HG02798 (cell line): ENCODE results near the gene KLHL24.
A peak's percentile ranks its signal among the peaks of the same experiment; 100 is the strongest.
"Not testable (repeated sequence)": the region's sequence is repeated elsewhere in the genome, so short reads cannot be mapped to it uniquely, and the experiment has no call there.

Experiments used
- ATAC-seq: cut with Tn5 transposase; IDR thresholded peaks from one replicate; pipeline ENCODE4 v1.9.1; 2021; ENCODE audit warnings: mild to moderate bottlenecking; ENCODE audit not compliant: unreplicated experiment, poor library complexity

The KLHL24 gene

DNA sequence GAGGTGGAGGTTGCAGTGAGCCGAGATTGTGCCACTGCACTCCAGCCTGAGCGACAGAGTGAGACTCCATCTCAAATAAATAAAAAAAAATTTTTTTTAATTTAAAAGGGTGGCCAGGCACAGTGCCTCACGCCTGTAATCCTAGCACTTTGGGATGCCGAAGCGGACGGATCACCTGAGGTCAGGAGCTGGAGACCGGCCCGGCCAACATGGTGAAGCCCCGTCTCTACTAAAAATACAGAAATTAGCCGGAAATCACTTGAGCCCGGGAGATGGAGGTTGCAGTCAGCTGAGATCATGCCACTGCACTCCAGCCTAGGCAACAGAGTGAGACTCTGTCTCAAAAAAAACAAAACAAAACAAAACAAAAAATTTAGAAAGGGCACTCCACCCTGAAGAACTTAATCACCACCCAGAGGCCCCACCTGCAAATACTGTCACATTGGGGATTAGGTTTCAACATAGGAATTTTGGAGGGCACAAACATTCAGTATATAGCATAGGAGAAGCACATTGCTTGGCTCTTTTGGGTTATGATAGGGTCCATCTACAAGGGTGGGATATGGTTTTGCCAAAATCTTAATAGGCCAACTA, 55.1 kb downstream of the KLHL24 start:
- no peak for ATAC-seq

DNA sequence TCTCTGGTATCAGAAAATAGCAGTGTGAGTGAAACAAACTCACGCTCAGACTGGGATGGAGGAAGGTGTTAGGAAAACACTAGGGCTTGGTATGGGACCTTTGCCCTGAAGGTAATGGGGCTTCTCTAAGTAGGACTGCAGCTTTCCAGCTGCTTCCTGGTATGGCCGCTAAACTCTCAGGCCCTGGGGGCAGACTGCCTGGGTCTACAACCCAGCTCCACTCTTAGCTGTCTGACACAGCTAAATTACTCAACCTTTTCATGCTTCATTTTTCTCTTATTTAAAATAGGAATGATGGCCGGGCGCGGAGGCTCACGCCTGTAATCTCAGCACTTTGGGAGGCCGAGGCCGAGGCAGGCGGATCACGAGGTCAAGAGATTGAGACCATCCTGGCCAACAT, 57.0 kb downstream of the KLHL24 start:
- ATAC-seq, result no peak

DNA sequence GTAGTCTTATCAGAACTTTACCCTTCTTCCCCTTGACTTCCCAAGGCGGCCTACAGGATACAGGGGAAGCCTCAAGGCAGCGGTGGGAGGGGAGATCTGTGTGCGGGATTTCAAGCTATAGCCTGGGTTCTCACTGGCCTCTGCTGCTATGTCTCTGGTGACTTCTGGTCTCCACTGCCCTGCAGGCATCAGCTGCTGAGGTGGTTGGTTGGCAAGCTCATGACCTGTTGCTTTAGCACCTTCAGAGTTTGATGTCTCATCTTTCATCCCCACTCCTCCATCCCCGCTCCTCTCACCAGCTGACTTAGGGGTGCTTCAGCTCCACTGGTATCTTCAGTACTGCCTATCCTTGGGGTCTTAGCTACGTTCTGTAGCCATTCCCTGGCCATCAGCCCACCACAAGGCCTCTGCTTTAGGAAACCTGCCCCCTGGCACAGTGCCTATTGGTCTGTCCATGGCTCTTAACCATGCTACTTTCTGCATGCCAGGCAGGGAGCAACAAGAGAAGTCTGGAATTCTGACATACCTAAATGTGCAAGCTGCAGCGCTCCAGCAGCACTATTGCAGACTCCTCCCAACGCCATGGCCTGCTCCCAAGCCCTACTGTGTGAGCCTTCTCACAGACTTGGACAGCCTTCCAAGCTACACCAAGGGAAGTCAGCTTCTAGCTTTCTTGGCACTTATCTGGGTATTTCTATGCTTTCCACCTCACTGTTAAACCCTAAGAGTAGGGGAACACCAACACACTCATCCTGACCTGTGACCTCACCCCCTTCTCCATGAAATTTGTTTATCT, 60.3 kb downstream of the KLHL24 start:
- no peak for ATAC-seq

DNA sequence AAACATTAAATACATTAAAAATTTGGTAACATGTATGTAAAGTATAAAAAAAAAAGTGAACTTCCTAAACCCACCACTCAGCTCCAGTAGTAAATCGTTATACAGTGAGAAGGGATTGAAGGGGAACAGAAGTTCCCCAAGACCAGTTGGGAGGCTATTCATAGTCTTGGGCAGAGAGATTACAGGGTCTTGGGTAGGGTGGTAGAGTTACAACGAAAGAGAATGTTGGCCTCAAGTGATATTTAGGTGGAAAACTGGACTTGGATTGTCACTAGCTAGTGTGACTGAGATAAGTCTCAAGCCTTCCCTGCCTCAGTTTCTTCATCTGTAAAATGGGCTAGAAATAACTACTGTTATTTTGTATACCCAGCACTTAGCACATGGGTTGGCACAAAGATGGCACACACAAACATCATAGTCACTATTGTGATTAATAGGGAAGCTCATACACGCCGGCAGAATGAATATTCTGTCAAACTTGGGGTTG, 61.7 kb downstream of the KLHL24 start:
- no peak for ATAC-seq

DNA sequence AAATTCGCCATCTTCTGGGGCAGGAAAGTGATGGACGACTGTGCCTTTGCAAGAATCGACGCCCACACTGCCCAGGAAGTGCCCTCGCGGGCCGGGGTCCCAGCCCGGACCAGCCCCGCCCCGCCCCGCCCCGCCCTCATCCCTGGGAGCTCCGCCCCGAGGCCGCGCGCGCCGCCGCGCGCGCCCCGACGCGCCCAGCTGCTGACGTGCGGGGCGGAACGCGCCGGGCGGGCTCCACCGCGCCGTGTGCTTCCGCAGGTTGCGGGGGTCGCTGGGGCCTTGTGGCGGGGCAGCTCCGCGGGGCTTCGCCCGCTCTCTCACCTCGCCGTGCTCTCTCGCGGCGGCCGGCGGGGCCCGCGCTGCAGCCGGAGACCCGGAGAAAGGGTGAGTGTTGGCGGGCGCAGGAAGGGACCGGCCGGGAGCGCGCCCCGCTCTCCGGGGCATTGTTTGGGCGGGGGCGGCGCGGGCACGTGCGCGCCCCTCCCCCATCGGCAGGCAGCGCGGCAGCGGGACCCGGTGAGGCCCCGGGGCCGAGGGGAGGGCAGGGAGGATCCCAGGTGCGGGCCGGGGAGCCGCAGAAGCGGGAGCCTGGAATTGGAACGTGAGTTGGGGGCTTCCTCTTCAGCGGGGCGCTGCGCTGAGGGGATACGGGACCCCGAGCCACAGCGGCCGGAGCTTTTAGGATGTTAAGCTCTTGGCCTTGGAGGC, 62.3 kb downstream of the KLHL24 start, which contains the start of gene YEATS2:
Gene YEATS2 (plus strand): TSS at position 188 of the 708 bp plus-strand sequence. CDS start 17,366 bp downstream, outside the sequence.
- ATAC-seq, result peak; percentile 87

DNA sequence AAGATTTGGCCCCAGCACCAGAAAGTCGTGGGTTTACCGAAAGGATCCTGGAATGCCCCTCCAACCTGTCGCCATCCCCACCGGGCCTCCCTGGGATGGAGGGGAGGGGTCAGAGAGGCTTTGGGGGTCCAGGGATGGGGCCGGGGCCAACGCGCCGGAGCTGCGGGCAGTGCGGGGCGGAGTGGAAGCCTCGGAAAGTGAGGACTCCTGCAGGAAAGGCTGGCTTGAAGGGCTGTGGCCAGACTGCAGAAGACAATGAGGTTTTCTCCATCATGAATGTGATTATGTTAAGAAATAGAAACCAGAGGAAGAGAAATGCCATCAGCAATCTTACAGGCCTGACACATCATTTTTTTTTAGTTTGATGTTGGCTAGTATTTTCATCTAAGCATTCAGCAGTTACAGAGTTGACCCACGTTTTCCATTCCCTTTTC, 62.9 kb downstream of the KLHL24 start:
- ATAC-seq, result peak; percentile 17

DNA sequence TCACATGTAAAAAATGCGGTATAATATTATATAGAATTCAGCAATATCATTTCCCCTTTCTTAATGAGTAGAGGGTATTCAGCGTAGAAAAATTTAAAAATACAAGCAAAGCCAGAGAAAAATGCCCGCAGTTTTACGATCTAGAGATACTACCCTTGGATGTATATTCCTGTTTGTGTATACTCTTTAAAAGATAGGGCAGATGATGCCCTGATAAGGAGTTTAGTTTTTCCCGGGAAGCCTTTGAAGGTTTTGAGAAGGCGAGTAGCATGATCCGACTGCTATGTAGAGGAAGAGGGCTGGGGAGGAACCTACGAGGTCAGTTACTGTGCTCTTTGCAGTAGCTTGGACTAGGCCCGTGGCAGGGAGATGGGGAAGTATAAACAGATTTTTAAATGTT, 63.3 kb downstream of the KLHL24 start:
- no peak for ATAC-seq

DNA sequence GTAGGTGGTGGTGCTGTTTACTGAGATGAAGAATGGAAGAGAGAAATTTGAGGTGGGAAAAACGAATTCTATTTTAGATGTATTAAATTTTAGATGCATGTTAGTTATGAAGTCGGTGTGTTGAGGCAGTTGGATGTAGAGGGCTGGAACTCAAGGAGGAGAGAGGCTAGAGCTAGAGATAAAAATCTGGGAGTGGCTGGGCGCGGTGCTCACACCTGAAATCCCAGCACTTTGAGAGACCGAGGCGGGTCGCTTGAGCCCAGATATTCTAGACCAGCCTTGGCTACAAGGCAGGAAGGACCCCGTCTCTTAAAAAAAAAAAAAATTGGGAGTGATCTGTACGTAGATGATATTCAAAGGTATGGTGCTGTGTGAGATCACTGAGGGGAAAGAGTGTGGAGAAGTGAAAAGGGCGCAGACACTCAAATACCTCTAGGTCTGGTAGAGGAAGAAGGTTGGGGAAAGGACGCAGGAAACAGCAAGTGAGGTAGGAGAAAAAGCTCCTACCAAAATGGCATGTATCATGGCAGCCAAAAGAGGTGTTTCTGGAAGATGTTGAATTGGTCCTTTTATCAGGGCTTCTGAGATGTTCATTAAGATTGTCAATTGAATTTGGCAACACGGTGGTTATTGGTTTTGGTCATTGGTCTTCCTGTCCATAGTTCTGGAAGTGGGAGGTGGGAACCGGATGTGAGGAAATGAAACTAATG, 64.0 kb downstream of the KLHL24 start:
- no peak for ATAC-seq

DNA sequence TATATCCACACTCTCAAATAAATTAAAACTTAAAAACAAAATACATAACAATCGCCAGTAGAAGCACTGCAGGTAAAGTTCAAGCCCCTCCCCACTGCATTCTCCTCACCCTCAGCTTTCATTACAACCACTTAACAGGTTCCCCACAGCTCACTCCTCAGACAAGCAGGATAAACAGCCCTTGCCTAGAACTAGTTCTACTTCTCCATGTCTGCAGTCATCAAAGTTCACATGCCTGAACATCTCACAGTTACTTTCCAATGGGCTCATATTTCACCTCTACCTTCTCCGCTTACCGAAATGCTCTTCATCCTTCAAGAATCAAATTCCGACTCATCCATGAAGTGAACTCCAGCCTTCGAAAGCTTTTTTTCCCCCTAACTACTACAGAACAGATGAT, 66.3 kb downstream of the KLHL24 start:
- ATAC-seq, result no peak

DNA sequence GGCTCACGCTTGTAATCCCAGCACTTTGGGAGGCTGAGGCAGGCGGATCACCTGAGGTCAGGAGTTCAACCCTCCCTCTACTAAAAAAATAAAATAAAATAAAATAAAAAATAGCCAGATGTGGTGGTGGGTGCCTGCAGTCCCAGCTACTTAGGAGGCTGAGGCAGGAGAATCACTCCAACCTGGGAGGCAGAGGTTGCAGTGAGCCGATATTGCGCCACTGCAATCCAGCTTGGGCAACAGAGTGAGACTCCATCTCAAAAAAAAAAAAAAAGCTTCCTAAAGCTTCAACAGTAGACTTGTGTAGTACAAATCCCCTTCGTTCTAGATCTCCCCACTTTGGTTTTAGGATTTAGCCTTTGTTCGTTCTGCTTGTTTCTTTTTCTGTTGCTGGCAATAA, 68.5 kb downstream of the KLHL24 start:
- ATAC-seq, result not testable (repeated sequence)

DNA sequence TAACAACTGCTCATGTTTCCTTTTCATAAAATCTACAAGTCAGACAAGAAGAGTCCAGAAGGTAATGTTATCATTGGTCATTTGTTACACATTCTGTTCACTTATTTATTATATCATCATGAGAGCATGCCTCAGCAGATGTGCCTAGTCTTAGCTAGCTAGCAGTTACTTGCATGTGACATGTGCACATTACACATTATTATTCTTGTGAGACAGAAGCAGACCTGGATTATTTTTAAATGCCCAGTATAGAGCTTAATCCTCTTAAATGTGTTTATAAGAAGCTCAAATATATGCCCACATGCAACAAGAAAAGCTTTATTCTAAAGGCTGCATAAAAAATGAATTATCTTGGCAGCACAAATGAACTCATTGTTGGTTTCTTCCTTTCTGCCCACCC, 74.8 kb downstream of the KLHL24 start:
- no peak for ATAC-seq

DNA sequence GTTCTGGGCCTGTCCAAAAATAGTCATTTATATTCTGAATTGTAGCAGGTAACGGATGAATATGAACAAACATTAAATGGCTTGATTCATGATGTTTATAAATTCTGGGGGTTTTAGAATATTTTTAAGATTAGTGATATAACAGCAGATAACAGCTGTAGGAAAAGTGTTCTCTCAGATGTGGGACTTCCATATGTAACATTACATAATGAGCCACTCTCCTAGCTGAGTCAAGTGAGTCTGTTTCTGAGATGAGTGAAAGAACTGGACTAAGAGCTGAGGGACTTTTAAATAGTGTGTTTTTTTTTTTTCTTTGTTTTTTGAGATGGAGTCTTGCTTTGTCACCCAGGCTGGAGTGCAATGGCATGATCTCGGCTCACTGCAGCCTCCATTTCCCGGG, 76.1 kb downstream of the KLHL24 start:
- no peak for ATAC-seq

DNA sequence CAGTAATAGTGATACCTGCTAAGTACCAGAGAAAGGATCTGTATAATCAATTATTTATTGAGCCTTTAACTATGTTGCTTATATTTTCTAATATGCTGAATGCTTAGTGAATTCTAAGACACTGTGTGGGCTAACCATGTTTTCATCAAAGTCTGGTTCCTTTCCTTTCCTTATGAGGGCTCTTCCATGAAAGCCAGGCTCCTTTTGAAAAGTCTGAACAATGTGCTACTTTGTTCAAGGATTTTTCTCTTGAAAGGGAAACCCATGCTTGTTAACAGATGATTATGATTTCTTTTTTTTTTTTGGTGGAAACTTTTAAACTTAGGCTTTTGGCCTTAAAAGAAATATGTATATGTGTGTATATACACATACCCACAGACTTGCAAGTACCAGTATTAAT, 79.2 kb downstream of the KLHL24 start:
- ATAC-seq, result no peak

DNA sequence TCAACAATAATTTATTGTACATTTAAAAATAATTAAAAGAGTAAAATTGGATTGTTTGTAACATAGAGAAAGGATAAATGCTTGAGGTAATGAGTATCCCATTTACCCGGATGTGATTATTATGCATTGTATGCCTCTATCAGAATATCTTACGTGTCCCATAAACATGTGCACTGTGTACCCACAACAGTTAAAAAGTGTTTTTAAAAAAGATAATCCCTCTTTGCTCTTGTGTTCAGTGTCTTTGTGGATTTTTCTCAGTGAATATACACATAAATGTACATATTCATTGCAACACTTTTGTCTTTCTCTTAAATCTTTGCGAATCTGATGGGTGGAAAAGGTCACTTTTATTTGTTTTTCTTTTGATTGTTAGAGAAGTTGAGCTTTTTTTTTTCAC, 82.6 kb downstream of the KLHL24 start:
- ATAC-seq, result no peak

DNA sequence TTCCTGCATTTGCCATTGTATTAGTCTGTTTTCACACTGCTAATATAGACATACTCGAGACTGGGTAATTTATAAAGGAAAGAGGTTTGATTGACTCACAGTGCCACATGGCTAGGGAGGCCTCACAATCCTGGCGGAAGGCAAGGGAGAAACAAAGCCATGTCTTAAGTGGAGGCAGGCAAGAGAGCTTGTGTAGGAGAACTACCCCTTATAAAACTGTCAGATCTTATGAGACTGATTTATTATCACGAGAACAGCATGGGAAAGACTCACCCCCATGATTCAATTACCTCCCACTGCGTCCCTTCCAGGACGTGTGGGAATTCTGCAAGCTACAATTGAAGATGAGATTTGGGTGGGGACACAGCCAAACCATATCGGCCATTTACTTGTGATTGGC, 90.0 kb downstream of the KLHL24 start:
- no peak for ATAC-seq

DNA sequence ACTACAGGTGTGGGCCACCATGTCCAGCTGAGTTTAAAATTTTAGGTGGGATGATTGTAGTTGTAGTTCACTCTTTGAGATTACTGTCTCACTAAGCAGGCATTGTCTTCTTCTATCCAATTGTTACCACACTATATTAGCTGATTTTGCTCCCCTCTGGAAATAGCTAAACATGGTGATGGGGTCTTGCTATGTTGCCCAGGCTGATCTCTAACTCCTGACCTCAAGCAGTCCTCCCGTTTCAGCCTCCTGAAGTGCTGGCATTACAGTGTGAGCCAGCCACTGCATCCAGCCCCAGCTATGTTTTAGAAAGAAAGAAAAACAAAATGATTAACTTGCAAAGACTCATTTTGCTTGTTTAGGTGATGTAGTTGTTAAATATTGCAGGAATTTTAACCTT, 92.8 kb downstream of the KLHL24 start:
- no peak for ATAC-seq

DNA sequence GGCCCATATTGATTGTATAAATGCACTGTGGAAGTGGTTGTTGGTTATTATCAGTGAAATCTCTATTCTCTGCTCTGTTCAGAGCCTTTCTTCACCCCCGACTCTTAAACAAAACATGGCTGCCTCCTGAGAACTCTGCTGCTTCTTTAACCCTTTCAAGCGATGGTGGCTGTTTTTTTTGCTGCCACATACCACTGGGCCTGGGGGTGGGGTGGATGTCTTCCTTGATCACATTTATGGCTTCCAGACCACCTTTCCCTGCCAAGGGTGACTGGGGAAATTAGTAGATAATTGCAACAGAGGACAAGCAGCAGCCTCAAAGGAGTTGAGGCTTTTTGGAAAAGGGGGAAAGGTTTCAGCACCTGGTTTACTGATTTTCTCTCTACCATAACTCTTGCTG, 94.9 kb downstream of the KLHL24 start:
- ATAC-seq, result no peak

DNA sequence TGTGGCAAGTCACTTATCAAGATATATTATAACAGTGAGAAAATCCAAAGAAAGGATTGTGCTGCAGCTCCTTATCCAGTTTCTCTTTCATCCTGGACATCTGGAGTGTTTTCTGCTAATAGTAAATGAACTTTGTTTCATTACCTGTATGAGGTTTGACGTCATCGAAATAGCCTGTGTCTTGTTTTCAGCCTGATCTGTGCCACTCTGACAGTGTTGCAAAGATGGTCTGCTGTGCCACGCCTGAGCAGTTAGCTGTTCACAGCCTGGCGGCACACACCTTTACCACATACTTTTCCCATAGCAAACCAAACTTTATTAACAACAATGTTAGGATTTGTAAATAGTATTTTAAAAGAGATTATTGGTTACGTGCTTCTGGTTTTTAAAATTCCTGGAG, 96.2 kb downstream of the KLHL24 start:
- no peak for ATAC-seq

DNA sequence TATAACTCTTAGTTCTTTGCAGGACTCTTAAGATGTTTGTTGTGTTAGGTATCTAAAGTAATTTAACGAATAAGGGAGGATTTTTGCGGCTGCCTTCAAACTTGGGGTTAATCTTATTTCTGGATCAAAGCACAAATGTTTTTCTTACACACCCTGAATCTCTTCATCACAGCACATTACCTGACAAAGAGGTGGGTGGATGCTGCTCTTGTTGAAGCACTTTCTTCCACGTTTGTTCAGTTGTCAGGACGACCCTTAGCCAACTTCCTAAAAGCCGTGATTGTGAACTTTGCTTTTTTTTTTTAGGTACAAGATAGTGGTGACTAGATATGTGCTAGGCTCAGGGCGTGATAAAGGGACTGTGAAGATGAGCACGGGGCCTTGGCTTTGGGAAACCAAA, 98.1 kb downstream of the KLHL24 start:
- no peak for ATAC-seq
